C4-2B (cell line): ENCODE results near the gene ALG8.

ENCODE experiments used
- H3K27ac ChIP-seq: fragments of 450-650 bp; 2 replicates; pipeline ENCODE4 v1.5.1; 2017
- CTCF ChIP-seq: fragments of 450-650 bp; conservative IDR thresholded peaks from 2 replicates; pipeline ENCODE4 v1.5.1; 2017; ENCODE audit warnings: mild to moderate bottlenecking
- ZFX ChIP-seq: fragments of 450-650 bp; IDR thresholded peaks from 2 replicates; pipeline ENCODE4 v1.6.1; 2017

Gene ALG8

GRCh38 chr11:78139422-78140391 lies at the start of gene ALG8:
Gene ALG8 (minus strand): TSS chr11:78139626. CDS start chr11:78139588, 38 bp downstream.
- peak within 1 kb of the TSS; percentile 93 for H3K27ac ChIP-seq
- no peak for TF ChIP-seq CTCF
- TF ChIP-seq ZFX, result no peak

- TF ChIP-seq ZFX, result peak; percentile 37; the same call in 1 of the 2 replicates
- no peak for TF ChIP-seq CTCF
- H3K27ac ChIP-seq, result peak within 1 kb of the TSS; percentile 67
Measured at GRCh38 chr11:78188286-78189173, 49.1 kb upstream of the ALG8 start, which contains the start of the genes KCTD21 and USP35. Gene KCTD21 (minus strand): TSS chr11:78188626. CDS start chr11:78174554, 14,072 bp downstream. Gene USP35 (plus strand): TSS chr11:78188919. CDS start chr11:78196246, 7,327 bp downstream.

- H3K27ac ChIP-seq, result peak overlapping the region; percentile 67
- TF ChIP-seq CTCF (no peak), ZFX (no peak)
Measured at GRCh38 chr11:78187366-78188285, 48.2 kb upstream of the ALG8 start.

- H3K27ac ChIP-seq, result no peak overlapping the region
- no peak for TF ChIP-seq ZFX
Measured at GRCh38 chr11:78181185-78181584, 41.8 kb upstream of the ALG8 start.

- H3K27ac ChIP-seq, result no peak overlapping the region
- TF ChIP-seq ZFX, result no peak
Measured at GRCh38 chr11:78180751-78181150, 41.3 kb upstream of the ALG8 start.

- TF ChIP-seq CTCF (no peak), ZFX (no peak)
- H3K27ac ChIP-seq, result no peak overlapping the region
Measured at GRCh38 chr11:78179459-78180071, 40.1 kb upstream of the ALG8 start.

GRCh38 chr11:78177216-78177615 lies 37.8 kb upstream of the ALG8 start:
- H3K27ac ChIP-seq, result no peak overlapping the region
- no peak for TF ChIP-seq CTCF
- TF ChIP-seq ZFX, result no peak
